NOMO-1 treated with DMSO at 0.1 percent for 48 hours (cell line): ENCODE results near the gene MAP3K12.
A peak's percentile ranks its signal among the peaks of the same experiment; 100 is the strongest.
"Not testable (repeated sequence)": the region's sequence is repeated elsewhere in the genome, so short reads cannot be mapped to it uniquely, and the experiment has no call there.

Source experiments
- DNase-seq: peaks from one replicate; lab custom pipeline; 2025; ENCODE audit not compliant: unreplicated experiment; lab: John Stamatoyannopoulos, UW

Gene MAP3K12

DNA sequence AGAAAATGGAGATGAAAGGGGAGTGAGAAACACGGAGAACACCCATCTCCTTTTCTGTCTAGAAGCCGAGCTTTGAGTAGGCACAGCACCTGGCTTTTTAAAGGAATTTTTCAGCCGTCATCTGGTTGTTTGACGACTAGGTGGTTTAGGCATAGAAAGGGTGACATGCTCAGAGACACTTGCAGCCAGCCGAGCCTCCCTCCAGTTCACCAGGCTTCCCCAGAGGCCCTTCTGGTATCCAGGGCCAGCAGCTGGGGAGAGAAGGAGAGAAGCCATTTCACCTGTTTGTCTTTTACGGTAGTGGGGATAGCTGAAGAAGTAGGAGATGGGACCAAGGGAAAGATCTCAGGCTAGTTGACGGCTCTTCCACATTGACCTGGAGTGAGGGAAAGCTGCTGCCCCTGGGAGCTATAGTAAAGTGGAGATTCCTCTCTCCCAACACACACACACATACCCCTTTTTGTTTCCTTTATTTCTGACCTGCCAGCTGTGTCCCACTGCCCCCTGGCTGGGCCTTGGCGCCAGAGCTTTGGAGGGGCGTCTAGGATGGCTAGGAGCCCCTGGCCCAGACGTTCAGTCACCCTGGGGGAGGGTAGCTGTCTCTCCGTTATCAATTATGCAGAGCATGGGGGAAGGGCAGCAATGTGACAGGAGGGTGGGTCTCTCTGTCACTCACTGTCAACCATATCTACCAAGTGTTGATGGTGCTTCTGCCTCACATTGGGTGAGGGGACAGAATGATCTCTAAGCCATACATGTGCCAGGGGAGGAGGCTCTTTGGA lies 5.5 kb downstream of the MAP3K12 start:
- DNase-seq: no peak

- peak; percentile 82 for DNase-seq
Measured at GRCh38 chr12:53492830-53493609, 6.2 kb downstream of the MAP3K12 start.

GRCh38 chr12:53492188-53492587 lies 7.1 kb downstream of the MAP3K12 start:
- no peak for DNase-seq

DNA sequence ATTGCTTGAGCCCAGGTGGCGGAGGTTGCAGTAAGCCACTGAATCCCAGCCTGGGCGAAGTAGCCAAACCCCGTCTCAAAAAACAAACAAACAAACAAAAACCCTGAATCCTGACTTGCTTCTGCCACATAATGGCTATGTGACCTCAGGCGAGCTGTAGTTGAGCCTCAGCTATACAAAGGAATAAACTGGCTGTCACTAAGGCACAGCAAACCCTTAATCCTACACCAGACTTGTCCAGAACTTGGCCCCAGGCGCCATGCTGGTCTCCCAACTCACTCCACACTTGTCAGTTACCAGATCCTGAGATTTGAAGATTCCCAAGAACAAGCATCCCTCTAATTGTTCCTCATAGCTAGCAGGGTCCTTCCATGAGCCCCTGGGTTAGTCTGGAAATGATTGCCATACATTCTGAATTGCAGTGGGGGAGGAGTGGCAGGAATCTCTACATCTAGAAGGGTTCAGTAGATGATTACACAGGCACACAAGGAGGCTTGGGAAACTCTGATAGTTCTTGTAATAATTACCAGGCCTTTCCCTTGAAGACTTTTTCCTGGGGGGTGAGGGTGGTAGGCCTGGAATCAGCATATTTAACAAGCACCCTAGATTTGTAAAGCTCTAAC lies 9.9 kb downstream of the MAP3K12 start:
- no peak for DNase-seq

DNA sequence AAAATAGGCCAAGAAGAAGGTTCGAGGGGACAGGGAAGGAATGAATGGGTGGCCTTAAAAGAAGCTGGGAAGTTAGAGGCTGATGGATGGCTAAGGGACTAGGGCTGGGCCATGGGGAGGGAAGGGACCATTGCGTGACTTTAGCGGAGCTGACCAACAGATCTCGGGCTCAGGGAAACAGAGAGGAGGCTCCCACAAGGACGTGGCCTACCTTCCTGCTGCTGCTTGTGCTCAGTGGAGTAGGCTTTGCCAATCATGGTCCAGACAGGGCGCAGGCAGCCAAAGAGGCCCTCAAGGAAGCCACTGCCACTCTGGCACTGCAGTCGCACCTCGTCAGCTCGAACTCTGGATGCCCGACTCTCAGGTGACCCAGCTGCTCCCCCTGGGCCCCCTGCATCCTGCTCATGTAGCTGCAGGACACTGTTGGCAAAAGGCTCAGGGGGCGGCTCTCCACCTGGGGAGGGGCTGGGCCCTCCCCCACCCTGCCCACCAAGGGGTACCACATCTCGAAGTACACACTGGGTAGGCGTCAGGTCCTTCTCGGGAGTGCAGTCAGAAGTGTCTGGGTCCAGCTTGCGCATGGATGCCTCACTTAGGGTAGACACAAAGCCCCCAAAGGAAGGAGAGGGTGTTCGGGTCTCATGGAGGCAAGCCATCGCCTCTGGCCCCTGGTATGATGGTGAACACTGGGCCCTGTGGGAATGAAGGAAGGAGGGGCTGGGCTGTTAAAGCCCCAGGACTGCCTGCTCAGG lies 12.3 kb downstream of the MAP3K12 start:
- DNase-seq: no peak

DNA sequence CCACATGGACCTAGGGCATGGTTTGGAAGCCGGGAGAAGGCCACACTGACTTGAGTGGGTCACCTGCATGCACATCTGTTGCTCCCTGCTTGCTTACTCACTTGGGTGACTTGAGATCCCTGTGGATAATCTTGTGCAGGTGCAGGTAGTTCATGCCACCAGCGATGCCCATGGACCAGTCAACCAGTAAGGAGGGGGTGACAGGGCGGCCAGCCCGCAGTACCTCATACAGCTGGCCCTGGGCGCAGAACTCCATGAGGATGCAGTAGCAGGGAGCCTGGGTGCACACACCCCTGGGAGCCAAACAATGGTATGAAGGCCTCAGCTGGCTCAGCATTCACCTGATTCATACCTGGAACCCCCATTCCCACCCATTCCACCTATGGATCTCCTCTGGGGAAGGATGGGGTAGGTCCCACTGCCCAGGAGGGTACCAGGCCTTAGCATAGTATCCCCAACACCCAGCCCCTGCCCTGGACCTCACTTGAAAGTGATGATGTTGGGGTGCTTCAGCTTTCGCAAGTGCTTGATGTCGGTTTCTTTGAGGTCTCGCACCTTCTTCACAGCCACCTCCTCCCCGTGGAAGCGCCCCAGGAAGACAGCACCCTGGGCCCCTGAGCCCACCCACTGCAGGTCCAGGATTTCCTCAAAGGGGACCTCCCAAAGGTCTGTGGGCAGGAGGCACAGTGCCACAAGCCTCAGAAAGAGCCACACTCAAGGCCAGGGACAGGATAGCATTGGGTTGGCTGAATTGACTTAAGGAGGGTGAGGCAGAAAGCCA lies 13.1 kb downstream of the MAP3K12 start:
- DNase-seq: no peak

DNA sequence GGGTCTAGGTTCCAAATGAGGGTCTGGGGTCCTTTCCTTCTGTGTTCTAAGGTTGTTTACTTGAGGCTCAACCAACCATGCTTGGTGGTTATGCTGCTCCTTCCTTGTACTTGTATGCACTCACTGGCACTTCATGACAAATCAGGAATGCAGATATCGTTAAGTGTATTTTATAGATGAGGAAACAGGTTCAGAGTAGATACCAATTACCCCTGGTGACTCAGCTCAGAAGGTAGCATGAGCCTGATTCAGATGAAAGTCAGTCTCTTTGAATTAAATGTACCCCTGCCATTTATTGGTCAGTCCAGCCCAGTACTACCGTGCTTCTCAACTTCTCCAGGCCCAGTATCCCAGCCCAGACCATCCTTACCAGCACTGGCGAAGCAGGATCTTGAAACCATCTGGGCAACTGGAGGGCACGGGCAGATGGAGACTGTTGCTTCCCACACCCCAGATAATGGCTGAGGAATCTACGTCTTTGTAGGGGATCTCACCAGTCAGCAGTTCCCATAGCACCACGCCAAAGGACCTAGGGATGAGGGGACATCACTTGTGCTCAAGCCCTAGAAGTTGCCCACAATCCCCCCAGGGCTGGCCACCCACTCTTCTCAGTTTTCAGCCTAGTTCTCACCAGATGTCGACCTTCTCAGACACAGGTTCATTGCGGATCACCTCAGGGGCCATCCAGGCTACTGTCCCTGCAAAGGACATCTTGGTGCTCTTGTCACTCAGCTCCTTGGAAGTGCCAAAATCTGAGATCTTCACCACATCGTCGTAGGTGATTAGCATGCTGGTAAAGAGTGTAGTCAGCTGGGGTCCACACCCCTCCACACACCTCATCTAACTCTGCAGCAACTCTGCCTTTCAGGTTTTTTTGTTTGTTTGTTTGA lies 14.3 kb downstream of the MAP3K12 start:
- DNase-seq: no peak

DNA sequence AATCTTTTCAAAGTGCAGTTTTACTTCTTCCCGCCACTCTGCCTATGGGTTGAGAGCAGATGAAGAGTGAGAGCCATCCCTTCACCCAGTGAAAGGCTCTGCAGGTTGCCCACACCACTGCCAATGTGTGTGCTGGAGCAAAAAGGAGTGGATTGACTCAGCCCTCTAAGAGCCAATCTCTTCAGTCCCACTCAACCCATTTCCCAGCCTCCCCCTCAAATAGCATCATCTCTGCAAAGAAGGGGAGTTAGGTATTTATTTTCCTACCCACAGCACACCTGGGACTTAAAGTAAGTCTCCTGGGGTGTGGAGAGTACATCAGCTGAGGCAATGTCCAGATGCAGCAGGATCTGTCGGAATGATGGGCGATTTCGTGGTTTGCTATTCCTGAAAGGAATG lies 15.3 kb downstream of the MAP3K12 start:
- DNase-seq: no peak

GRCh38 chr12:53483225-53483978 lies 15.9 kb downstream of the MAP3K12 start:
- no peak for DNase-seq

DNA sequence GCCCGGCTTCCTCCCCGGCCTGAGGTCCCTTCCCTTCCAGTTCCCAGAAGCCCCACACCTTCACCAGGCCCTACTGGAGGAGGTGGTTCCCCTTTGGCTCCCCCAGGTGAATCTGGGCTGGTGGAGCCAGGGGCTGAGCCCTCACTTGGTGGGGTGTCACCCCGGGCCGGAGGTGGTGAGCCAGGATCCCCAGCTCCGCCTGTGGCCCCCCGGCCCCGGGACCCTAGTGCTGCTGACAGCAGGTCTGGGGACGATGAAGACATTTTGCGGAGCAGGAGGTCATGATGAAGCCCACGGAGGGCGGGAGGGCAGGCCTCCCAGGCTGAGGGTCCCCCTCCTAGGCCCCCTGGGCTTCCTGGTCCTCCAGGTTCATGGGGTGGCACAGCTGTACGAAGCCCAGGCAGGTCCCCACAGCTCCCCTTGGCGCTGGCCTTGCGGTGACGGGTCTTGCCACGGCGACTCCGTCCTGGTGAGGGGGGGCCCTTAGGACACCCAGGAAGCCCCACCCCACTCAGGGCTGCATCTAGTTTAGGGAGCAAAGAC lies 16.6 kb downstream of the MAP3K12 start:
- no peak for DNase-seq

GRCh38 chr12:53481939-53482586 lies 17.2 kb downstream of the MAP3K12 start:
- no peak for DNase-seq

GRCh38 chr12:53481458-53481857 lies 17.8 kb downstream of the MAP3K12 start:
- DNase-seq: not testable (repeated sequence)

DNA sequence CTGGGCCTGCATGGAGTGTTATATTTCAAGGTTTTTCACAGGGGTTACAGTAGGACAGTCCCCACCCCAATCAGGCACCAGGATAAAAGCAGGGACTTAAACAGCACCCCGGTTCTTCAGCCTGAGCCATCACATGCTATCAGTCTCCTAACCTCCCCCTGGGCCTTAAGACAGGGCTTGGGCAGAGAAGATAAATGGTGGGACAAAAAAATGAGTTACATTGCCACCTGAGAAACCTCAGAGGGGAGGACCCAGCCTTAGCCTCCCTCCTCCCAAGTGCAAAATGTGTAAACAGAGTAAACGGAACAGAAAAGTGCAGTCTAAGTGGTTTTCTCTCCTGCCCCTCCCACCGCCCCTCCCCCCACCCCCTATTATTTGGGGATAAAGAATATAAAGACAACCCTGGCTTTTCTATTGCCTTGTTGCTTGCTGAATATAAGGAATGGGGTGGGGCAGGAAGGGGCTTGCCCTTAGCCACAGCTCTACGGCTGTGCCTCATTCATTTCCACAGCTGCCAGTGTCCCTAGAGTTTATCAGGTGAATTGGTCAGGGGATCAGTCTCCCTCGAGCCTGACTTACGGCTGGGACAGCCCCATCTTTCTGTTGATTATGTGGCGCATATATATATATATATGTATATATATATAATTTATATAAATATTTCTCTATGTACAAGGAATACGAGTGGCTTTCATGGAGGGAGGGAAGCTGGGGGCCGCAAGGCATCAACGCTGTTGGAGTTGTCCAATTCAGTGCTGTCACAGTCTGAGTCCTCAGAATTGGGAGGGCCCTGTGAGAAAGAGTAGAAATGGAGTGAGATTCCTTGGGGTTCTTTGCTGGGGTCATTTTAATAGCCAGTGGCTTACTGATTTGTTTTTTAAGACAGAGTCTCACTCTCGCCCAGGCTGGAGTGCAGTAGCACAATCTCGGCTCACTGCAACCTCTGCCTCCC lies 18.5 kb downstream of the MAP3K12 start:
- DNase-seq: no peak

GRCh38 chr12:53479331-53479730 lies 19.9 kb downstream of the MAP3K12 start:
- no peak for DNase-seq

DNA sequence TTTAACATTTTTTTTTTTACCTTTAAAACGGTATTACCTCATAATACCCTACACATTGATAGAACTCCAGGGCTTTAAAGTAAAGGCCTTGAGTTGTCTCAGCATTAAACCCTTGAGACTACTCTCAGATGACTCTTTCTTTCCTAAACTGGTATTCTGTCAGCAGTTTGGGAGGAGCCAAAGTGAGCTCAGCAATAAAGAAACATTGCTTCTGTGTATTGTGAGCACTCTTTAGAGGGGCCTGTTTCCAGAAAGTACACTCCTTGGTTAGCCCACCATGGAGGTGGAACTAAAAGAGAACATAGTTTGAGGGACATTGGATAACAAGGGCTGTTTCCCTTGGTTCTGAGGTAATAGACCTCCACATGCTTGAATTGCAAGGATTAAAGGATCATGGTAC lies 20.4 kb downstream of the MAP3K12 start:
- DNase-seq: no peak

- DNase-seq: no peak
Measured at GRCh38 chr12:53476769-53477209, 22.5 kb downstream of the MAP3K12 start.

DNA sequence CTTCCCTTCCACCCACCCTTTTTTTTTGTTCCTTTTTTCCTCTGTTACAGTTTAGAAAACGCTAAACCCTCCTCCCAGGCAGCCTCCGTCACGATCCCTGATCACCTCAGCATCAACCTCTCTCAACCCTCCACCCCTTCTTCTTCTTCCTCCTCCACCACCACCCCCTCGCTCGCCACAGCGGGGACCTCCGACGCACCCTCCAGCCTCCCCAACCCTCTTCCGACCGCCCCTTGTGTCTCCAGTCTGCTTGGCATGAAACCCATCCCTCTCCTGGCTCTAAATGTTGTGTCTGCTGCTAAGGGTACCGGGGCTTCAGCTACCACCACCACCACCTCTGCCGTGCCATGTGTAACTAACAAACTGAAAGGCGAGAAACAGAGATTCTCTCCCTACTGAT lies 24.4 kb downstream of the MAP3K12 start:
- no peak for DNase-seq
